Head of caudate nucleus (tissue), 42 donors: ENCODE measurements around the gene MXD1.

Experiments
- DNase-seq, 42 donors: peaks; one replicate each; pipeline versions ENCODE4 v3.0.0 to v3.0.0-alpha.2; 2020 to 2021; ENCODE audit warnings: mixed read lengths in 7 of 42
- intact Hi-C: fragments of 100-400 bp; cut with DNase I; formaldehyde crosslinking; loops from one replicate; pipeline ENCODE4 v1.15.0; 2022

The MXD1 gene

GRCh38 chr2:69931832-69932595 is 17.1 kb downstream of the MXD1 start:
- peak in 5 of 42 donors; percentile 30 to 46 (median 34) for DNase-seq
- intact Hi-C loops = no loop called here

- intact Hi-C loops = no loop called here
- no peak for DNase-seq
Observed at GRCh38 chr2:69932596-69932922, 17.6 kb downstream of the MXD1 start.

DNA sequence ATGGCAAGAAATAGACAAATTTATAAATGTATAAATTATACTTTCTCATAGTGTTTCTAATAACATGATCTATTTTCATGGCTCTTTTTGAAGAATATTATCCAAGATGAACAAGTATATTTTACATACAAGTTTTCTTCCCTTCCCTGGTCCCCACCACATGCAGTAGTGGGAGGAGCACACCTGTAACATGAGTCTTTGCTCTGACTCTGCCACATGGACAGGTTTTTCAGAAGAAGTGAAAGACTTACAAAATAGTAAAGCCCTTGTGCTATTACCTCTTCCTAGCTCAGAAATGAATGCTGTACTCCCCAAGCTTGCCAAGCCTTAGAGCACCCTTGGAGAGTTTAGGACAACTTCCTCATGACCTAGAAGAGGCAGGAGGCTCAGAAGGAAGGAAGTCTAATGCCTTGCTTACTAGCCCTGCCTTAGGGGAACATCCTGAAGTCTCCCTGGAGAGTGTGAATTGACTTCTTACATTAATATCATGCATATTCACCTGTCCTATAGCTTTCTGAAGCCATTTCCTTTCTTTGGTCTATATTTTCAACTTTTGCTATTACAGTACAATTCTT is 18.4 kb downstream of the MXD1 start:
- intact Hi-C loops = no loop called here

DNA sequence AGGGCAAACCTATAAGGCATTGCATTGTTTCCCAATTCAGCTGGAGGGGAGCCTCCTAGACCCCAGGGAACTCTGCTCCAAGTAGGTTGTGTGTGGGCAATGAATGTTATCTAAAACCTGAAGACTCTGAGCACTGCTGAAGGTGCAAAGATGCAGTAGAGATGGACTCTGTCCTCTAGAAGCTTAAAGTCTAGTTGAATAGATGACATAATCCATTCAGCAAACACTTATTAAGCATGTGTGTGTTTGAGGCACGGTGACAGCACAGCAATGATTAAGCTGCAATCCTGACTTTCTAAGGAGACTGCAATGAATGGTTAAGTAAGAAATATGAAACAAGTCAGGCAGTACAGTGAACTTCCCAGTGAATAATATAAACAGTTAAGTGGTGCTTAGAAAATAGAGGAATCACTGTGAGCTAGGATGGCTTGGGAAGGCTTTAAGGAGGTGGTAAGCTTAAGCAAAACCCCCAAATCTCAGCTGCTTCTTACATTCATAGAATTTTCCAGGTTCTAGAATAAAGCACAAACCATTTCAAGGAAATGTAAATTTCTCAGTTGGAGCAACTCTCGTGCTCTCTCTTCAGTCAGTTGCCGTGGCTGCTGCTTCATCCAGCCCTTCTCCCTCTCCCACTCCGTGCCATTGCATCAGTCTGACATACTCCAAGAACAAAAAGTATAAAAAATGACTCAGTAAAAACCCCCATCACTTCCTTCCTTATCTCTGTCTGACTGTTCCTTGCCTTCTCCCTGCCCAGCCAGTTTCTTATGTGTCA is 19.1 kb downstream of the MXD1 start:
- intact Hi-C loops = no loop called here
- peak in 32 of 42 donors; percentile 16 to 82 (median 46) for DNase-seq

More for the DNA sequence above, 18.4 kb downstream of the MXD1 start:
- no peak for DNase-seq

DNA sequence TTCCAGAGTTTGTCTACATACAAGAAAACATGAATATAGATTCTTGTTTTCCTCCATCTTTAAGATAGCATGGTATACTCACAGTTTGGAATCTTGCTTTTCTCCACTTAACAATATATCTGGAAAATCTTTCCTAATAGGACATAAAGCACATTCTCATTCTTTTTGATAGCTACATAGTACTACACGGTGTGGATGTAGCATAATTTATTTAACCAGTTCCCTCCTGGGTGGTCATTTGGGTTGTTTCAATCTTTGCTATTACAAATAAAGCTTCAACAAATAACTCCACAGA is 19.7 kb downstream of the MXD1 start:
- intact Hi-C loops = no loop called here
- no peak for DNase-seq

GRCh38 chr2:69935011-69935410 is 20.1 kb downstream of the MXD1 start:
- DNase-seq = no peak
- intact Hi-C loops = no loop called here

GRCh38 chr2:69936906-69937305 is 22.0 kb downstream of the MXD1 start:
- DNase-seq = no peak

DNA sequence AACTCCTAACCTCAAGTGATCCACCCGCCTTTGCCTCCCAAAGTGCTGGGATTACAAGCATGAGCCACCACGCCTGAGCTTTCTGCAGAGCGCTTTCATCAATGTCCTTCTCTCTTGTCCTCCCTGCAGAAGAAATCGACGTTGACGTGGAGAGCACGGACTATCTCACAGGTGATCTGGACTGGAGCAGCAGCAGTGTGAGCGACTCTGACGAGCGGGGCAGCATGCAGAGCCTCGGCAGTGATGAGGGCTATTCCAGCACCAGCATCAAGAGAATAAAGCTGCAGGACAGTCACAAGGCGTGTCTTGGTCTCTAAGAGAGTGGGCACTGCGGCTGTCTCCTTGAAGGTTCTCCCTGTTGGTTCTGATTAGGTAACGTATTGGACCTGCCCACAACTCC is 23.1 kb downstream of the MXD1 start:
- intact Hi-C loops = no loop called here
- DNase-seq = no peak

More at GRCh38 chr2:69936906-69937305, 22.0 kb downstream of the MXD1 start:
- intact Hi-C loops = no loop called here

DNA sequence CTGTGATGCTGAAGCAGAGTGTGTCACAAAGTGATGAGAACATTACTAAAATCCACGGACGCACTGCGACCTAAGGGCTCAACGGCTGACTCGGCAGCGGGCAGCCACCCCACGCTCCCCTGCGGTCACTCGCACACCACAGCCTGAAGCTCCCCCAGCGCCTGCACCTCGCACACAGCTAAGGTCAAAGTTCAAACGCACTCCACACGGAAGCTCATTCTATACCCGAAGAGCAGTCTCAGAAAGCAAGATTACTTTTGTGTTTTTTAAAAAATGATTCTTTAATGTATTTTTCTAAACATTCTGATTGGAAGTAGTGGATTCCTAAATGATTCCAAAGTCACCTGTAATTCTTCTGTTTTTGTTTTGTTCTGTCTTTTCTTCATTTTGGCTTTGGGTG is 24.8 kb downstream of the MXD1 start:
- intact Hi-C loops = no loop called here
- peak in 1 of 42 donors; percentile 21 for DNase-seq

DNA sequence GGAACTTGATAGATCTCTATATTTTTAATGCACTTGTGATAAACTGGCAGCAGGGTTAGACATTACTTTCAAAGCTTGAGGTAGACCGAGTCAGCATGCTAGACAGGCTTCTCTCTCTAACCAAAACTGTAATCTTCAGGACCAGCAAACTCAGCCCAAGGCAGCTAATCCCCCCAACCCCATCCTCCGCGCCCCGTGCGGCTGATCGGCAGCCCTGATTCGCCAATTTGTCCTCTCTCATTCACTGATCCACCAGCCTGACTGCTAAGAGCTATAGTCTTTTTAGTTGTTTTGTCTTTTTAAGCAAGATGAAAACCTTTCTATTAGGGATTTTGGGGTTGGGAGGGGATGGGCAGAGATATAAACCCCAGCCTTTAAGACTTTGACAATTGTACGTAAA is 25.8 kb downstream of the MXD1 start:
- intact Hi-C loops = no loop called here

GRCh38 chr2:69943000-69943842 is 28.3 kb downstream of the MXD1 start:
- intact Hi-C loops = no loop called here
- peak in 1 of 42 donors; percentile 35 for DNase-seq

More for the DNA sequence above, 25.8 kb downstream of the MXD1 start:
- DNase-seq = peak in 1 of 42 donors; percentile 15

GRCh38 chr2:69943843-69944525 is 29.1 kb downstream of the MXD1 start:
- intact Hi-C loops = no loop called here
- peak in 1 of 42 donors; percentile 34 for DNase-seq

GRCh38 chr2:69944756-69945155 is 29.8 kb downstream of the MXD1 start:
- intact Hi-C loops = no loop called here
- peak in 1 of 42 donors; percentile 27 for DNase-seq

GRCh38 chr2:69945441-69945840 is 30.5 kb downstream of the MXD1 start:
- intact Hi-C loops = no loop called here
- DNase-seq = peak in 1 of 42 donors; percentile 31

DNA sequence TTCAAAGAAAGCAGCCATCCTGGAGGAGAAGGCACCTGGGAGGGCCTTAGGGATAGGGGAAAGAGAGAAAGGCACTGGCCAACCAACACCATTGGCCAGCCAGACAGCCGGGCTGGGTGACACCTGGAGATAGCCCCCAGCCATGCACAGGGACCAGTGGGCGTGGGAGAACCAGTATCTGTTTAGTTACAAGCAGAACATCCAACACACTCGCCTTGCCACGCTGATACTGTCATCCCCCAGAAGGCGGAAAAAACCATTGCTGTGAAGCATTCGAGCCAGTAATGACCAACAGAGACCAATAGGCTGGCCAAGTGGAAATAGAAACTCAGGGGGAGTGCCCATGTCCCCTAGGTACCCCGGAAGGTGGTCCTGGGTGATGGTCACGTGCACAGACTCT is 31.0 kb downstream of the MXD1 start:
- intact Hi-C loops = no loop called here
- DNase-seq = peak in 1 of 42 donors; percentile 29

- DNase-seq = no peak
- intact Hi-C loops = no loop called here
Observed at GRCh38 chr2:69946351-69947324, 31.7 kb downstream of the MXD1 start.

GRCh38 chr2:69947325-69947931 is 32.5 kb downstream of the MXD1 start:
- intact Hi-C loops = no loop called here
- DNase-seq = peak in 2 of 42 donors; percentile 14 to 25
